IPS DF 4.7 (cell line): Measurements from ENCODE around the gene ZNF891.

ENCODE experiments used
- DNase-seq: peaks from one replicate; pipeline ENCODE4 v3.0.0-alpha.2; 2013; ENCODE audit warnings: low spot score; ENCODE audit errors: extremely low read depth

ZNF891 gene

DNA sequence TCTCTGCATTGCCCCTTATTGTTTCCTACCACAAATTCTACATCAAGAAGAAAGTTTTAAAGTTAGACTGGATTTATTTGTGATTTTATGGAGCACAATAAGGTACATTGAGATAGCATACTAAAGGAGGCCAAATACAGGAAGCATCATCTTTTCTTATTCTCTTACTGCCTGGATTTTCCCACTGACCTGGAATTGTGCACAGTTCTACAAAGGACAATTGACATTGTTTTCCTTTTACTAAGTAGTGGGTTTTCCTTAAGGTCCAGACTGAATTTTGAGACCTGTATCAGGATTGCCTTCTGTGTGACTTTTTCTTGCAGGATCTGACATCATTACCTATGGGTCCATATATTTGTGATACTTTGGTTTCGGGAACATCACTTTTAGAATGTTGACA lies 68.1 kb downstream of the ZNF891 start:
- DNase-seq: no peak

DNA sequence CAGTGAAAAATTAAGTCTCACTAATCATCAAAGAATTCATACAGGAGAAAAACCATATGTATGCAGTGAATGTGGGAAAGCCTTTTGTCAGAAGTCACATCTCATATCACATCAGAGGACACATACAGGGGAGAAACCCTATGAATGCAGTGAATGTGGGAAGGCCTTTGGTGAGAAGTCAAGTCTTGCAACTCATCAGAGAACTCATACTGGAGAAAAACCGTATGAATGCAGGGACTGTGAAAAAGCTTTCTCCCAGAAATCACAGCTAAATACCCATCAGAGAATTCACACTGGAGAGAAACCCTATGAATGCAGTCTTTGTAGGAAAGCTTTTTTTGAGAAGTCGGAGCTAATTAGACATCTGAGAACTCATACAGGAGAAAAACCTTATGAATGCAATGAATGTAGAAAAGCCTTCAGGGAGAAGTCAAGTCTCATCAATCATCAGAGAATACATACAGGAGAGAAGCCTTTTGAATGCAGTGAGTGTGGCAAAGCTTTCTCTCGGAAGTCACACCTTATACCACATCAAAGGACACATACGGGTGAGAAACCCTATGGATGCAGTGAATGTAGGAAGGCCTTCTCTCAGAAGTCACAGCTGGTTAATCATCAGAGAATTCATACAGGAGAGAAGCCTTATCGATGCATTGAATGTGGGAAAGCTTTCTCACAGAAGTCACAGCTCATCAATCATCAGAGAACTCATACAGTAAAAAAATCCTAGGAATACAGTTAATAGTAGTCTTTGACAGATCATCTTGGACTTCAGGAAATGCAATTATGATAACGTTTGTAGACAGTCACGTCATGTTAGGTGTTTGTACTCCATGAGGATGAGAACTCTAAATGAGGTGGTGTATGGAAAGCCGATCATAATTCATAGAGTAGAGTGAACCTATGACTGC lies 71.6 kb downstream of the ZNF891 start:
- DNase-seq: no peak

DNA sequence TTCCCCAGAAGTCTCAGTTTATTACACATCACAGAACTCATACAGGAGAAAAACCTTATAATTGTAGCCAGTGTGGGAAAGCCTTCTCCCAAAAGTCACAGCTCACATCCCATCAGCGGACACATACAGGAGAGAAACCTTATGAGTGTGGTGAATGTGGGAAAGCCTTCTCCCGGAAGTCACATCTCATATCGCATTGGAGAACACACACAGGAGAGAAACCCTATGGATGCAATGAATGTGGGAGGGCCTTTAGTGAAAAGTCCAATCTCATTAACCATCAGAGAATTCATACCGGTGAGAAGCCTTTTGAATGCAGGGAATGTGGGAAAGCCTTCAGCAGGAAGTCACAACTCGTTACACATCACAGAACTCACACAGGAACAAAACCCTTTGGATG lies 72.6 kb downstream of the ZNF891 start:
- DNase-seq: no peak
